Right ventricle myocardium superior (tissue), 1 donor: ENCODE results near the gene GALNT13. TPM values are rescaled to one million over a fixed set of nuclear protein-coding genes. Genes with fewer than 3 reads are reported as not detected.

Source experiments
- ATAC-seq: fragments of 200-7000 bp; cut with Tn5 transposase; one replicate; pipeline ENCODE4 v1.9.1; 2020; ENCODE audit warnings: mild to moderate bottlenecking; ENCODE audit not compliant: poor library complexity
- DNase-seq: peaks from one replicate; pipeline ENCODE4 v3.0.0-alpha.2; 2020
- intact Hi-C: fragments of 100-400 bp; cut with DNase I; formaldehyde crosslinking; loops from one replicate; pipeline ENCODE4 v1.11.2; 2022
- total RNA-seq: library from RNA; stranded (reverse); fragmentation: NEBNext Ultra II Directional; extraction: Animal tissue kit (Norgen Biotek cat#: 25700); gene quantifications from one replicate; pipeline ENCODE4 v1.2.1, GENCODE V29; 2021
- donor health status: DM: no; HTN: yes; CAD: no; lungs with severe emphysema.

GALNT13 gene
- total RNA-seq, 1 donor from 2014 or later: not detected

DNA sequence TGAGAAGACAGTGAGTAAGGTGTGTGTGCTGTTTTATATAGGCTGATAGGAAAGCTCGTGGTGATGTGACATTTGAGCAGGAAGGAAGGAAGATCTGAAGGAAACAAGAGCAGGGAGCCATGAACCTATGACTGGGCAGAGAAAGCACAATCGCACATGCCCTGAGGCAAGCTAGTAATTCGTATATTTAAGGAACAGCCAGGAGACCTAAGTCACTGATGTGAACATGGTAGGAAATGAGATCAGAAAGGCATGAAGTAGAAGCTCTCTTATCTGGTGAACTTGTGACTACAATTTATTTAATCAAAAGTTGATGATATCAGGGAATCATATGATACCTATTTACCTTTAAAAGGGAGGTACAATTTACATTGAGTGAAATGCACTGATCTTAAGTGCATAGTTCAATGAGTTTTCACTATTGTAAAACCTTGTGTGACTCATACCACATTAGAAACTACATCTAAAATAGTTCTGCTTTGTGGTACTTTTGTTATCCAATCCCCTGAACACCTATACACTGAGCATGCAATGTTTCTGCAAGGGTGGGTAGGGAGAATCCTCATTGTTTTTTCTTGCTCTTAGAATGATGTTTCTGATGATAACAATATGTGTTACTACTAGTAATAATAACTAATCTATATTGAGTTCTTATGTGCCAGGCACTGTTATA is 67.5 kb downstream of the GALNT13 start:
- intact Hi-C loops: no loop called here

DNA sequence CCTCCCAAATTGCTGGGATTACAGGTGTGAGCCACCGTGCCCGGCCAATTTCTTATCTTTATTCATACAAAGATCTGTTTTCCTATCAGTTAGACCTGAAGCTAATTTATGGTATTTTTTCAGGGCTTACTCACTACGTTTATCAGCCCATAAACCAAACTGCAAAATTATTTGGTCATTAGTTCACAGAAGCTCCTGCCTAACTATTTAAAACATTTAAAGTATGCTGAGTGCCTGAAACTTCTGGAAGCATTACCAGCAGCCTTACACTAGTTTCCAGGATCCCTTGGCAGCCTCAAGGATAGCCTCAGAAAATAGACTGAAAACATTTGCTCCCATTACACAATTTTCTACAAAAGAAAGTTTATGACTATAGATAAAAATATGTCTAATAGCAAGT is 68.8 kb downstream of the GALNT13 start:
- ATAC-seq (no peak), DNase-seq (no peak)
- intact Hi-C loops: no loop called here

More for the DNA sequence above, 67.5 kb downstream of the GALNT13 start:
- DNase-seq: no peak
- no peak for ATAC-seq

DNA sequence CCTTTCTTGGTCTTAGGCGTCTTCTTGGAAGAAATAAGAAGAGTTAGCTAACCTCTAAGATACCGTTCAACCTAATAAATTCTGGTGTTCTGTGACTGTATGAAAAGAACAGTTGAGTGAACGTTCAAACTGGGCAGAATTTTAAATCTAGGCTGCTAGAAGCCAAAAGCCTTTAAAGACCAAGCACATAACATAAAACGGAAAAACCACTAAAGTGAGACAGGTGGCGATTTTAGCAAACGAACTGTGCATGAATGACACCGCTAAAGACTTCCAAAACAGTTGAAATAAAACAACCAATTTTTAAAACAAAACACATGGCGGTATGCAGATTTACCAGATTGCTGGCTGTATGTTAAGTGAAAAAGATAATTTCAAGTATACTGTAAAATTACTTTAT is 73.1 kb downstream of the GALNT13 start:
- no peak for DNase-seq
- no peak for ATAC-seq
- intact Hi-C loops: no loop called here

DNA sequence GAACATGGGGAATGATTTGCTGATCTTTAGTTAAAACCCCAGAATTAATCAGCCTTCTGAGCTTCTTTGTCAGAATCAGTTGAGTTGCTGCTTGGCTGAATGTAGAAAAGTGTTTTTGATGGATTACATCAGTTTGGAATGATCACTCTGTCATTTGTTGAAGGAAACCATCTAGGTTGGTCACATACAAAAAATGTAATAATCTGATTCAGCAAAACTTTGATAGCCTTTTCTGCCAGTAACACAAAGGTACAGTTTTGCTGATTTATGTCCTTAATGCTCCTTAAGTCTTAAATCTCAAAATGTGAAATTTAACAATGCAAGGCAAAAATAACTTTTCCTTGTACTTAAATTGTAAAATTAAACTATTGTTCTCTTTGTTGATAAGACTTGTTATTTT is 74.3 kb downstream of the GALNT13 start:
- no peak for DNase-seq
- intact Hi-C loops: no loop called here
- ATAC-seq: no peak

- no peak for DNase-seq
- ATAC-seq: no peak
- intact Hi-C loops: no loop called here
Observed at GRCh38 chr2:153953761-153954160, 82.0 kb downstream of the GALNT13 start.

DNA sequence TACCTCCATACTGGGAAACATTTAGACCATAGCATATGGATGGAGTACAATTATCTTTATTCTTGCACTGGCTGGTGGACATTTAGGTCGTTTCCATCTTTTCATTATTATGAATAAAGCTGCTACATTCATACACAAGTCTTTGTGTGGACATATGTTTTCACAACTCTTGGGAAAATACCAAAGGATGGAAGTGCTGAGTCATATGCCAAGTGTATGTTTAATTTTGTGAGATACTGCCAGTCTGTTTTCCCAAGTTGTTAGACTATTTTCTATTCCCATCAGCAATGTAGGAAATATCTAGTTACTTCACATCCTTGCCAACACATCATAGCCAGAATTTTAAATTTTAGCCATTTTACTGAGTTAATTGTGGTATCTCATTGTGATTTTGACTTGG is 91.5 kb downstream of the GALNT13 start:
- no peak for DNase-seq
- intact Hi-C loops: no loop called here
- no peak for ATAC-seq

GRCh38 chr2:153967248-153967973 is 95.7 kb downstream of the GALNT13 start:
- DNase-seq (no peak), ATAC-seq (no peak)
- intact Hi-C loops: no loop called here

GRCh38 chr2:153971250-153971649 is 99.5 kb downstream of the GALNT13 start:
- no peak for ATAC-seq
- intact Hi-C loops: no loop called here

DNA sequence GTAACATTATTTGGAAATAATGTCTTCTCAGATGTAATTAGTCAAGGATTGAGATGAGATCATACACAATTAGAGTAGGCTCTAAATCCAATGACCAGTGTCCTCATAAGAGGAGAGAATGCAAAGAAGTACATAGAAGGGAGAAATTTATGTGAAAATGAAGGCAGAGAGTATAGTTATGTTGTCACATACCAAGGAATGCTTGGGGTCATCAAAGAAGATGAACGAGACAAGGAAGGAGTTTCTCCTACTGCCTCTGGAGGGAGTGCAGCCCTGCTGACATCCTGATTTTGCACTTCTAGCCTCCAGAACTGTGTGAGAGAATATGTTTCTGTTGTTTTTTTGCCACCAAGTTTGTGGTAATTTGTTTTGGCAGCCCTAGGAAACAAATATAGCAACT is 100.1 kb downstream of the GALNT13 start:
- DNase-seq (no peak), ATAC-seq (no peak)
- intact Hi-C loops: no loop called here

More at GRCh38 chr2:153971250-153971649, 99.5 kb downstream of the GALNT13 start:
- no peak for DNase-seq

DNA sequence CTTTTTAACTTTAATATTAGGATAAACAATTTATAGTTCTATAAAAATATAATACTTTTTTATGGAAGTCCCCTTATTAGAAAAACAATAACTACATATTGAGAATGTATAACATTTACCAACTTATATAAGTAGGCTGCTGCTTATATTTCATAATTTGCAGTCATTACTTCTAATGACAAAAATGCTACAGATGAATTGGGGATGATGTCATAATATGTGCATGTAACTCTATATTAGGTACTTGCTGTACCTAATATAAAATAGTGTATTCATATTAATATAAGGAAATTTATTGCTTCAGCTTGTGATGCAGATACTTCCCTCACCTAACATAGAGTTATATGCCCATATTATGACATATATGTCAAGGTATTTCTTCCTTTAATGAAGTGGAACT is 100.7 kb downstream of the GALNT13 start:
- intact Hi-C loops: no loop called here
- DNase-seq (no peak), ATAC-seq (no peak)

GRCh38 chr2:153986488-153987229 is 114.9 kb downstream of the GALNT13 start:
- DNase-seq (no peak), ATAC-seq (no peak)
- intact Hi-C loops: no loop called here

- intact Hi-C loops: no loop called here
- DNase-seq (no peak), ATAC-seq (no peak)
Observed at GRCh38 chr2:153990771-153991170, 119.0 kb downstream of the GALNT13 start.

DNA sequence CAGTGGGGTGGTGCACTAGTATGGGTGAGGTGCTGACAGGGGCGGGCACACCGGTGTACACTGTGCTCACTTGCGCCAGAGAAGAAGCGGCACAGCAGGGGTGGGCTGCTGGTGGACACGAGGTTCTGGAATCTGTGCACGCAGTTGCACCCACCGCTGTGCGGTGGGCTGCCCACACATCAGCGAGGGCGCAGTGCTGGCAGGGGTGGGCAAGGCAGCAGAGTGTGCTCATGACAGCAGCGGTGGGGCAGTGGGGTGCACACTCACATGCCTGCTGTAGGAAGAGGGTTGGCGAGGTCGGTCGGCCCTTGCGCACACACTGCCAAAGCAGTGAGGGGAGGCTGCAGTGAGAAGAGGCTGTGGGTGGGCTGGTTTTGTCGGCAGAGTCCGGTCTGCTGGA is 141.8 kb downstream of the GALNT13 start:
- intact Hi-C loops: no loop called here
- ATAC-seq (no peak), DNase-seq (no peak)

GRCh38 chr2:154015233-154015632 is 143.5 kb downstream of the GALNT13 start:
- no peak for ATAC-seq
- no peak for DNase-seq
- intact Hi-C loops: no loop called here

GRCh38 chr2:154029504-154029903 is 157.8 kb downstream of the GALNT13 start:
- ATAC-seq (no peak), DNase-seq (no peak)
- intact Hi-C loops: no loop called here

DNA sequence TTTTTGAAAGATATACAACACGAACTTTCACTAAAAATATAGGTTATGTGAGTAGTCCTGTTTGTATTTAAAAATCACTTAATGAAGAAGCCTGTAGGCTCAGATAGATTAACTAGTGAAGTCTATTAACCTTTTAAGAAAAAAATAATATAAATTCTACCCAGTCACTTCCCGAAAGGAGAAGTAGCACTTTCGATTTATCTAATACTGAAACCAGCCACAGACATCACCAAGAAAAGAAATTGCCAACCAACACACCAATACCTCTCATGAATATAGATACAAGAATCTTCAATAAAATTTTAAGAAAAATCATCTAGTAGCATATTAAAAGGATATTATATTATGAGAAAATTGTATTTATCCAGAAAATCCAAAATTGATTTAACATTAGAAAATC is 160.5 kb downstream of the GALNT13 start:
- ATAC-seq (no peak), DNase-seq (no peak)
- intact Hi-C loops: no loop called here

DNA sequence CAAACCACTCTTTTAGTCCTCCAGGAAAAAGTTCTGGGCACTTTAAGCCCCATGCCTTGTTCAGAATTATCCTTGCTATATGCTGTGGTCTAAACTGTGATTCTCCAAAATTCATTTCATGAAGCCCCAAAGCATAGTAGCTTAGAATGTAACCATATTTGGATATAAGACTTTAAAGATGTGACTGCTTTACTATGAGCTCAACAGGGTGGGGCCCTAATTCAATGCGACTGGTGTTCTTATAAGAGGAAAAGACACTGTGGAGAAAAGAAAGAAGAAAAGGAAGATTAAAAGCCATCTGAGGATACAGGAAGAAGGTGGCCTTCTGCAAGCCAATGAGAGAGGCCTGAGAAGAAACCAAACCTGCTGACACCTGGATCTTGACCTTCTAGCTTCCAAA is 174.8 kb downstream of the GALNT13 start:
- no peak for ATAC-seq
- DNase-seq: no peak
- intact Hi-C loops: no loop called here

DNA sequence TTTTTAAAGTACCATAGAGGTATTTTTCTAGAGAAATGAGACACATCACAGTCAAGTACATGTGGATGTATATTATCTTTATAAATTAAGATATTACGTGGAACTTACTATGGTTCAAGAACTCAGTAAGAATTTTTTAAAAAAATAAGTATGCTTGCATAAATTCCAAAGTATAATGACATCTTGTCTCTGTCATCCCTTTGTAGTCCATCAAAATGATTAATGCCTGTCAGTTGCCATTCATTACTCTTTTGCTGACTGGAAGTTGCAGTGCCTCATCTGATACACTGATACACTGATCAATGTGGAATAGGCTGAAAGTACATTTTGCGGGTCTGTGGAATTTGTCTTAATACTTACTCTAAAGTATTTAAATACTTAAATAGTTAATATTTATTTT is 177.2 kb downstream of the GALNT13 start:
- intact Hi-C loops: no loop called here
- ATAC-seq: no peak
- no peak for DNase-seq

DNA sequence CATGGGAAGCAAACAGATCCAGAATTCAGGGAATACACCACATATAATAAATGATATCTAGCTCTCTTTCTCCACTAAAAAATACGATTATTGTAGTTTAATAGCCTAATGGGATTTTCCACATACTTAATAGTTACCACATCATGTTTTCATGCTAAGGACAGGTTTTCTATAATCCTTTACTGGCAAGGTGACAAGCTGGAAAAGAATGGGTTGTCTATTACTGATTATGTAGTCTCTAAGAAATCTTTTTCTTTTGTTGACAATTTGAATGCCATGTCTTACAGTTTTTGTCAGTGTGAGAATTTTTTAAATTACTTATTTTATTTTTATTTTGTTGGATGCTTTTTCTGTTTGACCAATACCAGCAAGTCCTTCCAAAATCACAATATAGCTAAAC is 177.8 kb downstream of the GALNT13 start:
- DNase-seq: no peak
- no peak for ATAC-seq
- intact Hi-C loops: no loop called here

- intact Hi-C loops: no loop called here
- ATAC-seq: no peak
- DNase-seq: no peak
Observed at GRCh38 chr2:154067124-154067523, 195.4 kb downstream of the GALNT13 start.
